ENCODE data around the gene MAML3. TPM values are rescaled to one million over a fixed set of nuclear protein-coding genes. Genes with fewer than 3 reads are reported as not detected.

MAML3 gene
- total RNA-seq, 2 donors from 2014 or later = 2.6 to 5.8 TPM

DNA sequence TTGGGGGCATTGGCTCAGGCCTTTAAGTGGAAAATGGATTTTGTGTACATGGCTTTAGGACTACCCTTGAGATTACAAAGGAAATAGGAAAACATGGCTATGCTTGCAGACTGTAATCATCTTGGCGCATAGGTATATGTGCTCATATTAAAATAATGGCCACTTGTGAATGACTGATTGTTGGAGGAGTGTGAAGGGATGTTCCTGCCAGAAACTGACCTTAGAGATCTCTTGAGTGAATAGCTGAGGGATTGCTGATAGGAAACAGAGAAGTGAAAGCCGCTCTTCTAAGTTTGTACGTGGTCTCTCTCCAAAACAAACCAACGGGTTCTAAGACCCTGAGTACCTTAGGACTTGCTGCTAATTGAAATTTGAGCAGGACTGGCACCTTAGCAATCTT, 302.3 kb downstream of the MAML3 start:
- Histone ChIP-seq H3K27me3 (no peaks in the 10 kb centered on the region), H3K4me1 (no peaks in the 10 kb centered on the region), H3K36me3 (no peaks in the 10 kb centered on the region), H3K27ac (no peak overlapping the region), H3K4me3 (no peak overlapping the region), H3K9me3 (no peaks in the 10 kb centered on the region)
- DNase-seq (ENCODE audit: low spot score) = no peak
- TF ChIP-seq, protein P1, sequence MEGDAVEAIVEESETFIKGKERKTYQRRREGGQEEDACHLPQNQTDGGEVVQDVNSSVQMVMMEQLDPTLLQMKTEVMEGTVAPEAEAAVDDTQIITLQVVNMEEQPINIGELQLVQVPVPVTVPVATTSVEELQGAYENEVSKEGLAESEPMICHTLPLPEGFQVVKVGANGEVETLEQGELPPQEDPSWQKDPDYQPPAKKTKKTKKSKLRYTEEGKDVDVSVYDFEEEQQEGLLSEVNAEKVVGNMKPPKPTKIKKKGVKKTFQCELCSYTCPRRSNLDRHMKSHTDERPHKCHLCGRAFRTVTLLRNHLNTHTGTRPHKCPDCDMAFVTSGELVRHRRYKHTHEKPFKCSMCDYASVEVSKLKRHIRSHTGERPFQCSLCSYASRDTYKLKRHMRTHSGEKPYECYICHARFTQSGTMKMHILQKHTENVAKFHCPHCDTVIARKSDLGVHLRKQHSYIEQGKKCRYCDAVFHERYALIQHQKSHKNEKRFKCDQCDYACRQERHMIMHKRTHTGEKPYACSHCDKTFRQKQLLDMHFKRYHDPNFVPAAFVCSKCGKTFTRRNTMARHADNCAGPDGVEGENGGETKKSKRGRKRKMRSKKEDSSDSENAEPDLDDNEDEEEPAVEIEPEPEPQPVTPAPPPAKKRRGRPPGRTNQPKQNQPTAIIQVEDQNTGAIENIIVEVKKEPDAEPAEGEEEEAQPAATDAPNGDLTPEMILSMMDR (IDR thresholded peaks at IDR 0.05) = no peak

DNA sequence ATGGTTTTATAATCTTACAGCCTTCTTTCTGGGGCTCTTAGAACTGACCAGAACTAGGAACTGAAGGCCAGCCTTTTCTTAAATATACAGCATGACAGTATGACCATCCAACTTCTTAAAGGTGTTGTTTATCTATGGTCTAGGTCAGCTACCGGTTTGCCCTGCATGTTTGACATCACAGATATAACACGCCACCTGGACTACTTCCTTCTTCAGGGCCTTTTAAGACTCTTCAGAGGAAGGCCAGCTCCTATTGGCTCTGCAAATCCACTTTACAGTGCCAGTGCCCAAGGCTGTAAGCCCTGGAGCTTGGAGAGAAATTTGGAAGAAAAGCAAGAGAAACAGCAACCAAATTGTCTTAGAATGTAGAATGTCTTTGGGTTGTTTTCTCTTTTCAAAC, 302.9 kb downstream of the MAML3 start:
- no peaks in the 10 kb centered on the region for H3K36me3 ChIP-seq
- TF ChIP-seq, protein P1 (IDR thresholded peaks at IDR 0.05) = no peak
- no peaks in the 10 kb centered on the region for H3K9me3 ChIP-seq
- H3K27ac ChIP-seq = no peak overlapping the region
- H3K4me1 ChIP-seq = no peaks in the 10 kb centered on the region
- no peaks in the 10 kb centered on the region for H3K27me3 ChIP-seq
- no peak for DNase-seq (ENCODE audit: low spot score)
- H3K4me3 ChIP-seq = no peak overlapping the region

DNA sequence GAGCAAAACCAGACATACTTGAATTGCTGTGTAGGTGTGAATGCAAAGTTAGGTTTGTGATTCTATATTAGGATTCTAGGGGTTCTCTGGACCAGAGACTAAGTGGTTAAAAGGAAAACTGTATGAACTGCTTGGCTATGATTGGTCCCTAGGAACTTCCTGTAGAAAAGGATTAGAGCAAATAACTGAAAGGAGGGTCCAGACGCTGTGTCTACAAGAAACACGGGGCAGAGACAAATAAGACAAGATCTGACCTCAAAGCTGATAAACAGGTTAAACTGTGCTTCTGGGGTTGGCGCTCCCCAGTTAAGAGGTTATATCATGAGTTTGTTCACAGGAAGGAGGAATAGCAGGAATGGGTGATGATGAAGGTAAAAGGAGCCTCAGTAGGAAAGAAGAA, 304.8 kb downstream of the MAML3 start:
- no peak overlapping the region for H3K27ac ChIP-seq
- H3K36me3 ChIP-seq = no peaks in the 10 kb centered on the region
- no peak overlapping the region for H3K4me3 ChIP-seq
- H3K9me3 ChIP-seq = no peaks in the 10 kb centered on the region
- no peaks in the 10 kb centered on the region for H3K27me3 ChIP-seq
- TF ChIP-seq, protein P1 (IDR thresholded peaks at IDR 0.05) = no peak
- DNase-seq (ENCODE audit: low spot score) = no peak
- no peaks in the 10 kb centered on the region for H3K4me1 ChIP-seq

DNA sequence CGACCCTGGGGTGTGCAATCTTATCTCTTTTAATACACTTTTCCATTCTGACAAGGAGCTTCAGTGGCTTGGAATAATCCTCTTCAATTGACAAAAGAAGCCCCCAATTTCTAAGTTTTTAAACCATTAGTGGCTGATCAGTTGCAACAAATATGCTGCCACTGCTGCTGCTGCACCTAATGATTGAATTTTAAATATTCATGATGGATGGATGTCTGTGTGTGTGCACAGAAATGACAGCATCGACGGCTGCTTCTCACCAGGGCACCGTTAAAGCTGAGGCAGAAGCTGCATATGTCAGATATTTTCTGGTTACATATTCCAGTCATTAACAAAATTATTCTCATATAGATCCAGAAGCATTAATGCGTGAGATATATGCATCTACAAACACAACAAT, 306.0 kb downstream of the MAML3 start:
- Histone ChIP-seq H3K4me1 (no peaks in the 10 kb centered on the region), H3K27me3 (no peaks in the 10 kb centered on the region), H3K27ac (no peak overlapping the region), H3K9me3 (no peaks in the 10 kb centered on the region), H3K4me3 (no peak overlapping the region), H3K36me3 (no peaks in the 10 kb centered on the region)
- DNase-seq (ENCODE audit: low spot score) = no peak
- TF ChIP-seq, protein P1 (IDR thresholded peaks at IDR 0.05) = no peak

- Histone ChIP-seq H3K4me1 (no peaks in the 10 kb centered on the region), H3K4me3 (no peak overlapping the region), H3K27ac (no peak overlapping the region), H3K9me3 (no peaks in the 10 kb centered on the region), H3K36me3 (no peaks in the 10 kb centered on the region), H3K27me3 (no peaks in the 10 kb centered on the region)
- no peak for DNase-seq (ENCODE audit: low spot score)
- TF ChIP-seq, protein P1 (IDR thresholded peaks at IDR 0.05) = no peak
Measured at GRCh38 chr4:139847602-139848001, 306.4 kb downstream of the MAML3 start.

DNA sequence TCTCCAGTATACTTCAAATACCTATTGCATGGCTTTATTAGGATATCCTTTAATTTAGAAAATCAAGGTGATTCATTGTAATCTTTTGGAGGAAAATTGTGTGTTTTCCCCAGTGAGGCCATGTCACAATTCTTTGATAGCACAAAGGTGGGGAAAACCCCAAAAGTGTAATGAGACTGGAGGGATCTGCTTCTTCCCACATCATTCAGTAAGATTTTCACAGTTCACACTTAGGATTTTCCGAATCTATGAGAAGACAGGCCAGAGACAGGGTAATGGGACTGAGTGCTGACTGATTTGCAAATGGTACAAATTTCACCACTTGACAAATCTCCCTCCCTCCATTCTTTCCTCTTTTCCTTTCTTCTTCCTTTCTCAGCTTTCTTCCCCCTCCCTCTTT, 307.2 kb downstream of the MAML3 start:
- H3K9me3 ChIP-seq = no peaks in the 10 kb centered on the region
- TF ChIP-seq, protein P1 (IDR thresholded peaks at IDR 0.05) = no peak

More for the DNA sequence above, 307.2 kb downstream of the MAML3 start:
- Histone ChIP-seq H3K27me3 (no peaks in the 10 kb centered on the region), H3K36me3 (no peaks in the 10 kb centered on the region), H3K4me1 (peaks cover 0 to 1% of the 10 kb centered on the region in 2 donors), H3K27ac (no peak overlapping the region), H3K4me3 (no peak overlapping the region)
- no peak for DNase-seq (ENCODE audit: low spot score)
